SH-SY5Y (cell line): ENCODE data around the gene KCNIP4.

Source experiments
- GATA2 ChIP-seq: IDR thresholded peaks from 2 replicates; pipeline ENCODE4 v1.6.1; 2011; ENCODE audit warnings: mild to moderate bottlenecking, low read depth, low read length
- GATA3 ChIP-seq: IDR thresholded peaks from 2 replicates; pipeline ENCODE4 v1.6.1; 2011; ENCODE audit warnings: low read depth, mild to moderate bottlenecking, low read length, moderate library complexity

DNA sequence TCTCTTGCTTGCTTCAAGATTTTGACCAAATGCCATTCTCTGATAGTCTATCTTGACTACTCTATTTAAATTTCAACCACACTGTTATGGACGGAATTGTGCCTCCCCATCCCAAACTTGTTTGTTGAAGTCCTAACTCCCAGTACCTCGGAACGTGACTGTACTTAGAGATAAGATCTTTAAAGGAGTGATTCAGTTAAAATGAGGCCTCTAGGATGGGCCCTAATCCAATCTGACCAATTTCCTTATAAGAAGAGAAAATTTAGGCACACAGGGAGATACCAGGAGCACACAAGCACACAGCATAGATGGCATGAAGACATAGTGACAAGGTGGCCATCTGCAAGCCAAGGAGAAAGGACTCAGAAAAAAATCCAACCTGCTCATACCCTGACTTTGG, 269.9 kb downstream of the KCNIP4 start:
- TF ChIP-seq GATA2, result no peak
- no peak for TF ChIP-seq GATA3
